ENCODE data around the gene SOS1.

GRCh38 chr2:38951766-38952165 is 169.1 kb downstream of the SOS1 start:
- TF ChIP-seq TAF1 (IDR thresholded peaks at IDR 0.05; ENCODE audit: borderline replicate concordance, insufficient read depth, low read length) (no peak), SIN3A (IDR thresholded peaks at IDR 0.05; ENCODE audit: borderline replicate concordance, insufficient read depth, low read length) (no peak), POLR2AphosphoS5 (IDR thresholded peaks at IDR 0.05; ENCODE audit: low read depth, low read length) (no peak), REST (IDR thresholded peaks at IDR 0.05; ENCODE audit: insufficient read depth in 1 of 2, low read depth in 2 of 2, low read length in 2 of 2) (no peak), FOXP2 (optimal IDR thresholded peaks at IDR 0.05; ENCODE audit: borderline replicate concordance, extremely low read depth, extremely low read length, insufficient read depth) (no peak)
